Mesenchymal stem cell (in vitro differentiated cells and primary cell): ENCODE results near the gene CD81.
"Not testable (repeated sequence)": the region's sequence is repeated elsewhere in the genome, so short reads cannot be mapped to it uniquely, and the experiment has no call there.

Experiments
- DNase-seq: peaks from one replicate; pipeline ENCODE4 v3.0.0-alpha.2; 2013
- H2AFZ ChIP-seq: one replicate; pipeline ENCODE4 v1.6.1; 2013; ENCODE audit warnings: low read depth, mild to moderate bottlenecking, control low read depth, inconsistent platforms, low read length, moderate library complexity
- H2AK5ac ChIP-seq: 2 replicates; pipeline ENCODE4 v1.6.1; 2013; ENCODE audit warnings: low read length, moderate library complexity, mild to moderate bottlenecking, inconsistent platforms; ENCODE audit not compliant: severe bottlenecking
- H2BK120ac ChIP-seq: one replicate; pipeline ENCODE4 v1.6.1; 2013; ENCODE audit warnings: low read depth, mild to moderate bottlenecking, inconsistent platforms, low read length, moderate library complexity
- H2BK12ac ChIP-seq, 2 experiments: one replicate each; pipeline ENCODE4 v1.6.1; 2013; ENCODE audit warnings: inconsistent platforms in 2 of 2, low read length in 2 of 2, mild to moderate bottlenecking in 2 of 2, moderate library complexity in 2 of 2, control low read depth in 1 of 2
- H2BK15ac ChIP-seq: one replicate; pipeline ENCODE4 v1.6.1; 2013; ENCODE audit warnings: mild to moderate bottlenecking, low read depth, inconsistent platforms; ENCODE audit not compliant: poor library complexity, severe bottlenecking
- H2BK5ac ChIP-seq: 2 replicates; pipeline ENCODE4 v1.6.1; 2013; ENCODE audit warnings: low read depth, mild to moderate bottlenecking, low read length, control low read depth, inconsistent platforms; ENCODE audit not compliant: poor library complexity, severe bottlenecking
- H3K14ac ChIP-seq, 2 experiments: one replicate each; pipeline ENCODE4 v1.6.1; 2013; ENCODE audit warnings: inconsistent platforms in 2 of 2, low read length in 2 of 2, control low read depth in 1 of 2, mild to moderate bottlenecking in 1 of 2, moderate library complexity in 1 of 2
- H3K18ac ChIP-seq, 2 experiments: one replicate each; pipeline ENCODE4 v1.6.1; 2013; ENCODE audit warnings: inconsistent platforms in 2 of 2, low read length in 2 of 2, control low read depth in 1 of 2, low read depth in 1 of 2, mild to moderate bottlenecking in 1 of 2
- H3K23ac ChIP-seq, 2 experiments: one replicate each; pipeline ENCODE4 v1.6.1; 2013; ENCODE audit warnings: inconsistent platforms in 2 of 2, low read length in 2 of 2, mild to moderate bottlenecking in 2 of 2, moderate library complexity in 2 of 2, control low read depth in 1 of 2
- H3K27ac ChIP-seq: 2 replicates; pipeline ENCODE4 v1.5.1; 2013; ENCODE audit warnings: mild to moderate bottlenecking, moderate library complexity, low read length, control low read depth, inconsistent platforms; ENCODE audit not compliant: poor library complexity, severe bottlenecking
- H3K27me3 ChIP-seq, 2 experiments: 2 replicates each; pipeline versions ENCODE4 v1.6.1 to v1.7.0; 2013; ENCODE audit warnings: low read length in 2 of 2, mild to moderate bottlenecking in 2 of 2, moderate library complexity in 2 of 2, control low read depth in 1 of 2, inconsistent platforms in 1 of 2; ENCODE audit not compliant: control insufficient read depth in 1 of 2, insufficient read depth in 1 of 2
- H3K36me3 ChIP-seq, 2 experiments: 2 replicates each; pipeline versions ENCODE4 v1.6.1 to v1.7.0; 2013; ENCODE audit warnings: low read length in 2 of 2, control low read depth in 1 of 2, inconsistent platforms in 1 of 2, low read depth in 1 of 2, mild to moderate bottlenecking in 1 of 2; ENCODE audit not compliant: insufficient read depth in 2 of 2, control insufficient read depth in 1 of 2
- H3K4ac ChIP-seq, 2 experiments: one replicate each; pipeline ENCODE4 v1.6.1; 2013; ENCODE audit warnings: inconsistent platforms in 2 of 2, low read length in 2 of 2, mild to moderate bottlenecking in 2 of 2, moderate library complexity in 2 of 2, control low read depth in 1 of 2, low read depth in 1 of 2
- H3K4me1 ChIP-seq: 2 replicates; pipeline ENCODE4 v1.6.1; 2013; ENCODE audit warnings: low read depth, low read length, control low read depth; ENCODE audit not compliant: control insufficient read depth, insufficient read depth
- H3K4me2 ChIP-seq: 2 replicates; pipeline ENCODE4 v1.6.1; 2013; ENCODE audit warnings: low read length, mild to moderate bottlenecking, inconsistent platforms; ENCODE audit not compliant: poor library complexity, severe bottlenecking
- H3K4me3 ChIP-seq, 2 experiments: 2 replicates each; pipeline versions ENCODE4 v1.5.1 to v1.7.0; 2013; ENCODE audit warnings: low read length in 2 of 2, mild to moderate bottlenecking in 2 of 2, control low read depth in 1 of 2, low read depth in 1 of 2; ENCODE audit not compliant: insufficient read depth in 1 of 2
- H3K79me1 ChIP-seq: replicated peaks from 2 replicates; pipeline ENCODE4 v1.6.1; 2013; ENCODE audit warnings: mild to moderate bottlenecking, control low read depth, low read length, inconsistent platforms; ENCODE audit not compliant: poor library complexity, severe bottlenecking
- H3K9ac ChIP-seq: 2 replicates; pipeline ENCODE4 v1.7.0; 2013; ENCODE audit warnings: mild to moderate bottlenecking, low read length, moderate library complexity
- H3K9me3 ChIP-seq: 2 replicates; pipeline ENCODE4 v1.7.0; 2013; ENCODE audit warnings: mild to moderate bottlenecking, low read length; ENCODE audit not compliant: control insufficient read depth
- H4K8ac ChIP-seq: one replicate; pipeline ENCODE4 v1.6.1; 2013; ENCODE audit warnings: inconsistent platforms, mild to moderate bottlenecking, low read length, moderate library complexity
- H4K91ac ChIP-seq: one replicate; pipeline ENCODE4 v1.6.1; 2013; ENCODE audit warnings: mild to moderate bottlenecking, low read length, inconsistent platforms
- WGBS: methylation state at CpG from one replicate; pipeline ENCODE4 v1.1.7; 2013; ENCODE audit warnings: mixed read lengths; 5-methylcytosine and 5-hydroxymethylcytosine counted together

CD81 gene

DNA sequence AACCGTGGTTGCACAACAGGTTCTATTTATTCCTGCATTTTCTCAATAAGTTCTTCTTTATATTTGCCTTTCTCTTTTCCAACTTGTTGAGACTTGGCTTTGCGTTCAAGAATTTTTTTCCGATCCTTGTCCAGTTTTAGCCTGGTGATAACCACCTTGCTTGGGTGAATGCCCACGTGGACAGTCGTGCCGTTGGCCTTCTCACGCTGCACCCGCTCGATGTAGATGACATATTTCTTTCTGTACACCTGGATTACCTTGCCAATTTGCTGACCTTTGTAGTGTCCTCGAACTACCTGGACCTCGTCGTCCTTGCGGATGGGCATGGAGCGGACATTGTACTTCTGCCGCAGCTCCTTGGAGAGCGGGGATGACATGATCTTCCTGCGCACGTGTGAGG, 41.8 kb upstream of the CD81 start:
- H2BK5ac ChIP-seq, H2AFZ ChIP-seq, H3K9me3 ChIP-seq, H3K4me3 ChIP-seq, H3K23ac ChIP-seq, H2BK12ac ChIP-seq, H3K4me2 ChIP-seq, H3K27ac ChIP-seq, H3K18ac ChIP-seq, H4K8ac ChIP-seq, H3K4ac ChIP-seq, H3K9ac ChIP-seq, H3K4me1 ChIP-seq, H4K91ac ChIP-seq, H3K14ac ChIP-seq, H2BK120ac ChIP-seq, H2AK5ac ChIP-seq, H3K79me1 ChIP-seq, H2BK15ac ChIP-seq, DNase-seq, H3K36me3 ChIP-seq: not testable (repeated sequence)
- 94% methylated on average over 17 of the region's 18 CpGs for WGBS
- H3K27me3 ChIP-seq, result peaks cover 0 to 27% of the 10 kb centered on the region in 2 experiments

DNA sequence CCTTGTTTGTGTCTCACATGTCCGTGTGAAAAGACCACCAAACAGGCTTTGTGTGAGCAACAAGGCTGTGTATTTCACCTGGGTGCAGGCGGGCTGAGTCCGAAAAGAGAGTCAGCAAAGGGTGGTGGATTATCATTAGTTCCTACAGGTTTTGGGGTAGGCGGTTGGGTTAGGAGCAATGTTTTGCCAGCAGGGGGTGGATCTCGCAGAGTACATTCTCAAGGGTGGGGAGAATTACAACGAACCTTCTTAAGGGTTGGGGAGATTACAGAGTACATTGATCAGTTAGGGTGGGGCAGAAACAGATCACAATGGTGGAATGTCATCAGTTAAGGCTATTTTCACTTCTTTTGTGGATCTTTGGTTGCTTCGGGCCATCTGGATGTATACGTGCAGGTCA, 38.4 kb upstream of the CD81 start:
- H3K23ac ChIP-seq, H3K9me3 ChIP-seq, H2BK5ac ChIP-seq, DNase-seq, H3K18ac ChIP-seq, H3K79me1 ChIP-seq, H3K4me2 ChIP-seq, H3K4ac ChIP-seq, H3K36me3 ChIP-seq, H3K9ac ChIP-seq, H2AFZ ChIP-seq, H2BK15ac ChIP-seq, H4K91ac ChIP-seq, H3K27ac ChIP-seq, H3K4me1 ChIP-seq, H4K8ac ChIP-seq, H2AK5ac ChIP-seq, H2BK120ac ChIP-seq, H3K4me3 ChIP-seq, H3K14ac ChIP-seq, H2BK12ac ChIP-seq: not testable (repeated sequence)
- WGBS, result 55% methylated on average over 8 of the region's 8 CpGs
- peaks cover 0 to 38% of the 10 kb centered on the region in 2 experiments for H3K27me3 ChIP-seq

DNA sequence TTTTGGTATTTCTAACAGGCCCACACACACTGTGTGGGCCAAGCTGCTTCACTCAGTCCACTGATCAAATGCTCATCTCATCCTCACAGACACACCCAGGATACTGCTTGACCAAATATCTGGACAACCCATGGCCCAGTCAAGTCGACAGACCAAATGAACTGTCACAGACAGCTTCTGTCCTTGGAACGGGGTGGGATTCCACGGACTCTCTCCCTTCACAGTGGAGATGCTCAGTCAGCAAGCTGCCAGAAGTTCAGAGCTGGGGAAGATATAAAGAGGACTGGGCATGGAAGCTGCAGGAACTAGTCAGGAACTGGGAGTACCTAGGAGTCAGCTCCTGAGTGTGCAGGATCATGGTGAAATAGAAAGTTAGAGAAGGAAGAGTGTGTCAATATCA, 34.6 kb upstream of the CD81 start:
- no peak overlapping the region for H3K9ac ChIP-seq
- no peak overlapping the region for H4K8ac ChIP-seq
- peaks cover 0 to 39% of the 10 kb centered on the region in 2 experiments for H3K27me3 ChIP-seq
- no peak overlapping the region for H3K4me3 ChIP-seq
- peaks cover 13% of the 10 kb centered on the region for H3K9me3 ChIP-seq
- no peak overlapping the region for H2BK15ac ChIP-seq
- H3K36me3 ChIP-seq, result no peaks in the 10 kb centered on the region
- H2BK5ac ChIP-seq, result no peak overlapping the region
- no peak overlapping the region for H2BK120ac ChIP-seq
- no peaks in the 10 kb centered on the region for H3K4me1 ChIP-seq
- 84% methylated on average over 3 of the region's 3 CpGs for WGBS
- H2BK12ac ChIP-seq, result no peak overlapping the region
- H3K79me1 ChIP-seq, result no peaks in the 10 kb centered on the region
- H3K27ac ChIP-seq, result no peak overlapping the region
- H4K91ac ChIP-seq, result no peak overlapping the region
- no peak for DNase-seq
- no peak overlapping the region for H2AFZ ChIP-seq
- H3K14ac ChIP-seq, result no peak overlapping the region
- H3K4me2 ChIP-seq, result no peak overlapping the region
- no peak overlapping the region for H3K18ac ChIP-seq
- no peak overlapping the region for H2AK5ac ChIP-seq
- H3K23ac ChIP-seq, result no peak overlapping the region
- H3K4ac ChIP-seq, result no peak overlapping the region

DNA sequence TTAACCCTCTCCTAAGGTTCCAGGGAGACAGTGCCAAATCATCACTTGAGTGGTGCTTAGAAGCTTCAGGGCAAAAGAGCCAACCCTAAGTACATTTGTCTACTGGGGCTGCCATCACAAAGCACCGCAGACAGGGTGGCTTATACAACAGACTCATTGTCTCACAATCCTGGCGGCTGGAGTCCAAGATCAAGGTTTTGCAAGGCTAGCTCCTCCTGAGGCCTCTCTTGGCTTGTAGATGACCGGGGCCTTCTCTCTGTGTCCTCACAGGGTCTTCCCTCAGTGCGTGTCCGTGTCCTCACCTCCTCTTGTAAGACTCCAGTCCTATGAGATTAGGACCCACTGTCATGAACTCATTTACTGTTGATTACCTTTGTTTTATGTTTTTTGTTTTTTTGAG, 34.1 kb upstream of the CD81 start:
- H3K4me3 ChIP-seq, result no peak overlapping the region
- H2BK15ac ChIP-seq, result no peak overlapping the region
- no peak overlapping the region for H3K9ac ChIP-seq
- no peaks in the 10 kb centered on the region for H3K79me1 ChIP-seq
- no peak overlapping the region for H3K18ac ChIP-seq
- H2BK12ac ChIP-seq, result no peak overlapping the region
- 57% methylated on average over 3 of the region's 5 CpGs for WGBS
- no peak overlapping the region for H2AFZ ChIP-seq
- peaks cover 17% of the 10 kb centered on the region for H3K9me3 ChIP-seq
- H4K8ac ChIP-seq, result no peak overlapping the region
- no peak overlapping the region for H4K91ac ChIP-seq
- no peak overlapping the region for H3K23ac ChIP-seq
- no peak overlapping the region for H2AK5ac ChIP-seq
- H2BK120ac ChIP-seq, result no peak overlapping the region
- no peaks in the 10 kb centered on the region for H3K36me3 ChIP-seq
- no peak overlapping the region for H3K14ac ChIP-seq
- H3K27me3 ChIP-seq, result peaks cover 0 to 35% of the 10 kb centered on the region in 2 experiments
- H3K4me1 ChIP-seq, result no peaks in the 10 kb centered on the region
- no peak overlapping the region for H3K4me2 ChIP-seq
- H2BK5ac ChIP-seq, result no peak overlapping the region
- DNase-seq, result no peak
- no peak overlapping the region for H3K4ac ChIP-seq
- H3K27ac ChIP-seq, result no peak overlapping the region
